NCI-H1092 (cell line): Measurements from ENCODE around the gene AAMP.

Experiments
- DNase-seq: peaks from one replicate; lab custom pipeline; 2025; lab: John Stamatoyannopoulos, UW

The AAMP gene

DNA sequence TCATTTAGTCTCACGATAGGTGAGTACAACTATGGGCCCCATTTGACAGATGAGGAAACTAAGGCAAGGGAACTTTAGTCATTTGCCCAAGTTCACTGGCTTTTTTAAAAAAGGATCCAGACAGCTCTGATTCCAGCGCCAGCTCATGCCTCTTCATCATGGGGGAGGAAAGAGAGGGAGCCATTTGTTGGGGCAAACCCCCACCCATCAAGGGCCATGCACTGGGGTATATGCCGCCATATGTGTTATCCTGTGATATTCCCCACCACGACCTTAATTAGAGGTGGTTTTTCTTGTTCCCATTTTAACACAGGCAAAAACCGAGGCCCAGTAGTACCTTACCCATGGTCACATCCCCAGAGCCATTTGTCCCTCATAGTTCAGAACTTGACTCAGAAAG, 9.8 kb downstream of the AAMP start:
- no peak for DNase-seq

DNA sequence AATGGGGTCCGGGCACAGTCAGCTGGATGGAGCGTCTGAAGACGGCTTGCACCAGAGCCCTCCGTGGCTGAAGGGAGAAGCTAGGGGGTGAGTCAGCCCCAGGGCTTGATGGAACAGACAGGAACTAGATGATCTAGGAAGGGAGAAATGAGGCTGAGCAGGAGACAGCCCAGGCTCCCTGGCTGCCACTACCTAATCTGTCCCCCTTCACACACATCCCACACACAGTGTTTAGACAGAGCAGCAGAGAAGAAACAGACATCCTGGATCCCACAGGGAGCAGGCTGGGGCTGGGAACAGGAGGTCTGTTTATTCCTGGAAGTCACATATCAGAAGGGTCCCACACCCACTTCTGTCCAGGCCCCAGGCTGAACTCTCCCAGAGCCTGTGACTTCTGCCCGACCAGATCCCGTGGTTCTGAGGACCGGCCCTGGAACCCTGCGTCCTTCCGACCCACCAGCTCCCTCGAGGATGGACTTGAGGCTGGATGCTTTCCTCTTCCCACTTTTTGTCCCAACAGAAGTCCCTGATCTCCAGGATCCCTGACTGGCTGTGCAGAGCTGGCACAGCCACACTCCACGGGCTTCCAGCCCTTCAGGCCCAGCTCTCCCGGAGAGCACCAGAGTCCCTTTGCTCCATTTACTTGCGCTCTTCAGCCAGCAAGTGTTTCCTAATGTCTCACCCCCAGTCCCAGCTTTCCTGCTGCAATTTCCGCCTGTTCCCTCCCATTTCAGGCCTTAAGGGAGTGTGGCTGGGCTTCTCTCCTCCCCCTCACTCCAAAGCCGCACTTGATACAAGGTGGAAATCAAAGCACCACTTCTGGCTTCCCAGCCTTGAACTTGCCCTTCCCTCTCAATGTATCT, 10.6 kb downstream of the AAMP start:
- DNase-seq, result no peak

DNA sequence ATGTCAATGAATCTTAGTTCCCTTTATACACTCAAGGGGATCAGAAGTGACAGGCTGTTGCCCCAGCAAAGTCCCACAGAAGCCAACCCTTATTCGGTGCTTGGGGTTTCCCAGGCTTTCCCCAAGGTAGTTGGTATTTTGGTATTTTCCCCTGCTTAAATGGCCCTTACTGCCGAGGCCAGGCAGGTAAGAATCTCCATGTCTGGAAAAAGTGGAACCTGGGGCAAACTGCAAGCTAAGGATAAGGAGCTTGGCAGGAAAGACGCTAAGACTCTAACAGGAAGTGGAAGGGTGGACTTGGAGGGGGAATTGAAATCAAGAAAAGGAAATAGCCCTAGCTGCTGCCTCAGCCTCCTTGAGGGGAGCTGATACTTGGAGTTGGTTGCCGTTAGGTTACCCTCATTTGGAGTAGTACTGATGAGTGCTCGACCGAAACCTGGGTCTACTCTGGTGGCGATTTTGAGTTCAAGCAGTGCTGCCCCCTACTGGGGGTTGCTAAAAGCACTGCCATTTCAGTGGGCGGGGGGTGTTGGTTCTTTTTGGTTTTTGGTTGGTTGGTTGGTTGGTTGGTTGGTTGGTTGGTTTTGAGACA, 12.5 kb downstream of the AAMP start:
- DNase-seq, result no peak

DNA sequence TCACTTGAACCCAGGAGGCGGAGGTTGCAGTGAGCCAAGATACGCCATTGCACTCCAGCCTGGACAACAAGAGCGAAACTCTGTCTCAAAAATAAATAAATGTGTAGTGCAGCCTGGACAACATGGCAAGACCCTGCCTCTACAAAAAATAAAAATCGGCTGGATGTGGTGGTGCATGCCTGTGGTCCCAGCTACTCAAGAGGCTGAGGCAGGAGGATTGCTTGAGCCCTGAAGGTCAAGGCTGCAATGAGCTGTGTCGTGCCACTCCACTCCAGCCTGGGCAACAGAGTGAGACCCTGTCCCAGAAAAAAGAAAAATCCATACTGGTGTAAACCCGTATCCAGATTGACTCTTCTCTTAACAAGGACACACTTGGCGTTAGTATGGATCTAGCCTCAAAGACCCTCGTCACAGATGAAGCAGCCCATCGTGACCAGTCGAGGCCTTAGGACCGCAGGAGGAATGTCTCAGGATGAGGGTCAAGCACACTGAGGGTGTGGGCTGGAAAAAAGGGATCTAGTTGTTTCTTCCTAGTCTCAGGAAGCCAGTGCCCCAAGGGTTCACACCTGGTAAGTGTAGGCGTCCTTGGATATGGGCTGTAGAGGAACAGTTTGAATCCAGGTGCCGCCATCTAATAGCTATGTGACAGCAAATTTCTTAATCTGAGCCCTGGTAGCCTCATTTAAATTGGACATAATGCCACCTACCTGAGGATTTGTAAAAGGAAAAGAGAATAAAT, 13.2 kb downstream of the AAMP start:
- no peak for DNase-seq

DNA sequence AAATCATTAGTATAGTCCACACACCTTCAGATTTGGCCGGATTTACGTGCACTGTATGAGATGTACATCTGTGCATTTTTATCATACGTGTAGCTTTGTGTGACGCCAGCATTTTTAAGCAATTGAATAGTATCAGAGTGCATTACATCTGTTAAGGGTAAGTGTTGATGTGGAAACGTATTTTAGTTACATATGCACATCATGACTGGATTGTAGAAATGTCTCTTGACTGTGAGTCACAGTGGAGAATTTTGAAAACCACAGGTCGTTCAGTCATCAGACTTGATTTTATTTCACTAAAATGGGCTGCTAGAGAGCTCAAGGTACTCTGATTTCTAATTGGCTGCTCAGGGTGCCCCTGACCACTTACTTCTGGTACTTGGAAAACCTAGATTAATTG, 14.5 kb downstream of the AAMP start:
- no peak for DNase-seq

DNA sequence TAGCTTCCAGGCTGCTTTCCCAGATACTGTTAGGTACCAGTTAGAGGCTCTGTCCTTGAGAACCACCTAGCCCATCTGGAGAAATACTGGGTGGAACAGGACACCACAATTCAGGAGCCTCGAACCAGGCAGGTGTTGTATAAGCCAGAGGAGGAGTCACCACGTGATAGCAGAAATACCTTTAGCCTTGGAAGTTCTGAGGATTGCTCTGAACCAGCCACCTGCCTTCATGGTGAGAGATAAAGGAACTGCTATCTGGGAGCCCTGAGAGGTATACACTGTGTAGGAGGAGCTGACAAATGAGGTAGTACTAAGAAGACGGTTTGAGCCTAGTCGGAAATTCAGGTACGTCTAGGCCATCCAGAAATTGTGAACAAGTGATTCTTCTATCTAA, 16.7 kb downstream of the AAMP start:
- DNase-seq, result no peak

DNA sequence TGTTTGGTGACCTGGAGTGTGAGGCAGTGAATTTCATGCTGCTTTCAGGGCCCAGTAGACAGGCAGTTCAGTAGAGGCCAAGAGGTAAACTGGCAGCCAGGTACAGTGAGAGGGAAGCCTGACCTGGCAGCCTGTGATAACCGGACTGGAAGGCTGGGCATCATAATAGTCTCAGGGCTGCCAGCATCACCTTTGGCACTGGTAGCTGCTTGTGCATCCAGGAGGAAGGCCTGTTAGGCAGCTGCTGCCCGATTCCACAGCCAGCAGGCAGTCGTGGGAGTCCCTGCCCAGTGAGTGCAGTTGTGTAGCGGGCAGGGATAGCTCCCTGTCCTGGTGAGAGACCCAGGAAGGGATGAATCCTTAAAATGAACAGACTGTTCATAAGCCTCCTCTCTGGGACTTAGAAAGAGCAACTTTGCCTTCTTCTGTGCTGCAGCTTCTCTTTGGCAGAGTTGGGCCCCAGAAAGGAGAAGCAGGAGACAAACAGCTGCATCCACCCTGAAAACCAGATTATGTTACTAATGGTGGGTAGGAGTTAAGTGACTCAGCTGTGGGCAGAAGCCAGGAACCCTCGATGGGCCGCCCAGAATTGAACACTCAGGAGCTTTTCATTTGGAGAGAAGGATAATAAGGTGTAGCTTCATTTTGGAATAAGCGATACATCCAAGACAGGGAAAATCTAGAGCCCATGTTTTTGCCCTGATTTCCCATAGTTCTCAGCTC, 17.3 kb downstream of the AAMP start:
- DNase-seq, result no peak

DNA sequence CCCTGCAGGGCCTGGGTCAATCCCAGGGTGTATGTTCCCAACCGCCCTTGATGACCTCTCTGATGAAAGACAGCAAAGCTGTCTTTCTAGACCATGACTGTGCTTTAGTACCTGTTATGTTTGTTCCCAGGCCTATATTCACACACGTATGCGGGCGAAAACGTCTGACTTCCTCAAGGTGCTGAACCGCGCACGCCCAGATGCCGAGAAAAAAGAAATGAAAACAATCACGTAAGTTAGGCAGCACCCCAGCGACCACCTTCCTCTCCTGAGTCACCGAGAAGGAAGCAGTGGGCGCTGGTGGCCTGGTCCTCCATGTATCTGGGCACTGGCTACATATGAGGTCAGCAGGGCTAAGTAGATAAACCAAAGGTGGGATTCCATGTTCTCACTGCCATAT, 20.2 kb downstream of the AAMP start:
- no peak for DNase-seq

DNA sequence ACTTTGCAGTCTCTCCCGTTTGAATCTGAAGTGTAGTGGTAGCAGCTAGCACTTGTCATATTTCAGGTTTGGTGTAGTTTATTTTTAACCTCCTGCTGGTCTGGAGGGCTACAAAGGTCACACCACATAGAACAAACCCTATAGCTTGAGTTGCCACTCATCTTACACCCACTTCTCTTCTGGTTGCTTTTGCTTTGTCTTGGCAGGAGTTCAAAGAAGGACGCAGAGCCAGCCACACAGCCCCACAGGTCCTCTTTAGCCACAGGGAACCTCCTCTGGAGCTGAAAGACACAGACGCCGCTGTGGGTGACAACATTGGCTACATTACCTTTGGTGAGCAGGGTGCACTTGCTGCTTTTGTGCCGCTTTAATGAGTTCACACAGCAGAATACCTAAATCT, 24.7 kb downstream of the AAMP start:
- no peak for DNase-seq

DNA sequence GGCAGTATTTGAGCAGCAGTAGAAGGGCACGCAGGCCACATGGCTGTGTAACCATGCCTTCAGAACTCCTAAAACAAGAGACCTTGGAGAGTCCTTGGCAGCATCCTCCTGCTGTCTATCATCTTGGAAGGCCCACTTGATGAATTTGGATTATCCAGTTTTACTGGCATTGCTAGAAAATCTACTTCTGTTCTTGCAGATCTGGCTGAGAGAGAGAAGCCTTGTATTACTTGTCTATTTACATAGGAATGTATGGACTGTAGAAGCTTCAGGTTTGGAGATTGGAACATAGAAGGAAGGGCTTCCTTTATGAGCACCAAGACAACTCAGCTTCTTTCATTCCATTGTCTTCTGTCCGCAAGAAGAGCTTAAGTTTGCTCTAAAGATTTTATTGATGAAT, 25.3 kb downstream of the AAMP start:
- DNase-seq, result no peak

DNA sequence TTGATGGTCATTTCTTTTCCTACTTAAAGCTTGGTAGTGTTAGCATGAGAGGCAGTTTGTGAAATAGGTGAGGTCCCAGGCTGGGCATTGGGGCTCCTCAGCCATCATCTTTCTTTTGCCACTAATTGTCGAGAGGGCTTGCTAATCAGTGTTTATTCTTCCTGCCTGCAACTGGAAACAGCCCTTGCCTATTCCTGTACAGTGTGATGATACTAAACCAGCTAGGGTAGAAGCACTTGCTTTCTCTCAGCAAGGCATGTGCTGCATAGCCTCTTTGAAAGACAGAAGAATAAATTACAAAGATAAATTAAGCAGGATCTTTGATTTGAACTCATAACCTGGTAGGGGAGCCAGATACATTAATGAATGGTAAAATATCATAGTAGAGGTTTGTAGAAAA, 25.7 kb downstream of the AAMP start:
- no peak for DNase-seq

DNA sequence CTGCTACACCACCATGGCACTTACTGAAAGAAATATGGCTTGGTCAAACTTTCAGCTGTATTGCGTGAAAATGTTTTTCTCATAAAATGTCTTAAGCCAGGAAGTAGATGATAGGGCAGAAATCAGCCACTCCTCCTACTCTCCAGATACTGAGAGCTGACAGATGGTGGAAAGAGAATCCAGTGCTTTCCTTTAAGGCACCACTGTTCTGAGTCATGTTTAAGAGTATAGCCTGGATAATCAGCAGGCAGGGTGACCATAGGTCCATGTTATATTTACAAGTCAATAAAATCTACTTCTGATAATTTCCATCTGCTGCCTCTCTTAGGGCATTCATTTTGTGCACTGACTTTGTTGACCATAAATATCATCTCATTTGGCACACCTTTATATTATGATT, 31.1 kb downstream of the AAMP start:
- DNase-seq, result no peak

DNA sequence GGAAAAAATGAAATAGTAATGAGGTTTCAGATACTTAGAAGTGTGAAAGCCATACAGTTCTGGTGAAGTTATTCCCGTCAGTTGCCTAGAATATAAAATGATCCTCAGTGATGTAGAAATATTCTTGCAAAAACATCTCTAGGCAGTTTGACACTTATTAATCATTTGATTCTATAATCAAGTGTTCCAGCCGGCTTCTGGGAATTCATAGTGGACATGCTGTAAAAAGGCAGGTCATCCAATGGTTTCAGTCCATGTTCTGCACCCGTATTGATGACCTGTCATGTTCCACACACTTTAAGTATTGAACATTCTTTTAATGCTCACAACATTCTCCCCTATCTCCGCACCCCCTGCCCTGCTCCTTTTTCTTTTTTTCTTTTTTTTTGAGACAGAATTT, 33.1 kb downstream of the AAMP start:
- DNase-seq, result no peak

DNA sequence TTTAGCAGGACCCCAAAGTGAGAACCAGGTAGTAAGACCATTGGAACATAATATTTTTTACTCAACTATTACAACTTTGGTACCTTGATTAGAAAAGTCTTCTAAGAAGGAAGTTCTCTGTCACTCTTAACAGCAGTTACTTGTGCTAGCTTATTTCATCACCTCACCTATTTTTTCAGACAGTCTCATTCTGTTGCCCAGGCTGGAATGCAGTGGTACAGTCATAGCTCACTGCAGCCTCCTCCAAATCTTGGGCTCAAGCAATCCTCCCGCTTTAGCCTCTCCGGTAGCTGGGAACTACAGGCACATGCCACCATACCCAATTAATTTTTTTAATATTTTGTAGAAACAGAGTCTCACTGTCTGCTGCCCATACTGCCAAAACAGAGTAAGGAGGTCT, 34.9 kb downstream of the AAMP start:
- no peak for DNase-seq

DNA sequence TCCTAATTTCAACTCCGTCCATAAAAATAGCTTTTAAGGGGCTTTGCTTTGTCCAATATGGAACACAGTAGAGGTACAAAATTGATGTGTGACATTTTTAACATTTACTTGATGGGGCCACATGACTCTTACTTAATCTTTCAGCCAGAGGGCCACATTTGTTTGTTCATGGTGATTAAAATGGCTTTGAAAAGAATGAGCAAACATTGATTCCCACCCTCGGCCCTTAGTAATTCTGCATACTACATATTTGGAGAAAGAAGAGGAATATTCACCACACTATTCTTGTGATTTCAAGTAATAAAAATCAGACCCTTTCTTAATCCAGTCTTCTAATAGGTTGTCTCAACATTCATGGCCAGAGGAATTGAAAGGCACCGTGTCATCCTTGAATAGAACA, 35.4 kb downstream of the AAMP start:
- DNase-seq, result no peak

DNA sequence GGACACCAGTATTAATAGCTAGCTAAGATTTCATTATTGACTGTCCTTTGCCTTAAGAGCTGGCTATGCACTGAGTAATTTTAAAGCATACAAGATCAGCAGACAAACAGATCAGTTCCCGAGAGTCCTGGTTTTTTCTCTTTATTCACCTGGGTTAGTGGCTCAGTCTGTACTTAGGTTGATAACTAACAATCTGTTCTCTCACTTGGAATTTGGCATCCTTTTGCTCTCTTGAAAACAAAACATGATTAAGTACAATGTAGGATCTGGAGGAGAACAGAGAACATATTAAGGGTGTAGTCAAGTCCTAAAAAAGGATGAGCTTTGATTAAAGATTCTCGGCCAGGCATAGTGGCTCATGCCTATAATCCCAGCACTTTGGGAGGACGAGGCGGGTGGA, 36.4 kb downstream of the AAMP start:
- no peak for DNase-seq

DNA sequence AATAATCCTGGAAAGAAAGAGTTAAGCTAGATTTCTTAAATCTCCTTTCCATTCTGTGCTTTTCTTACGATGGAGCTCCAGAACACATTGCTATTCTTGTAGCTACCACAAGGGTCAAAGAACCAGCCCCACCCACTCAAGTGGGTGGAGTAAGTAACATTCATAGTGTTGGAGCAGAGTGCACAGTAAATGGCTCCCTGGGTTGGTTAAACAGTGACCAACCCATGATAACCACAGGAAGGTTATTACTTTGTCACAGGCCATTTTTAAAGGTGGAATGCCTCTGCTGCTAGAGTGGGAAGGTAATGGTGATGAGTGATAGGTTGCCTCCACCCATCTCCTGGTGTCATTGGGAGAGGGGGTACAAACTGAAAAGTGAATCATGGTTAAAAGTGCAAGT, 39.1 kb downstream of the AAMP start:
- DNase-seq, result no peak

DNA sequence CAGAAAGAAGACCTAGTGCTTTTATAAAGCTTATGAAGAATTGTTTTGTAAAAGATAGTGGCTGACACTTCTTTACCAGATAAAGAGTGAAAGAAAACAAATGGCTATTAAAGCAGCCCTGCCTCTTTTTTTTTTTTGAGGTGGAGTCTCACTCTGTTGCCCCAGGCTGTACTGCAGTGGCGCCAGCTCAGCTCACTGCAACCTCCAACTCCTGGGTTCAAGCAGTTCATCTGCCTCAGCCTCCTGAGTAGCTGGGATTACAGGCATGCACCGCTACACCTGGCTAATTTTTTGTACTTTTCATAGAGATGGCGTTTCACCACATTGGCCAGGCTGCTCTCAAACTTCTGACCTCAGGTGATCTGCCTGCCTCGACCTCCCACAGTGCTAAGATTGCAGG, 40.1 kb downstream of the AAMP start:
- no peak for DNase-seq

DNA sequence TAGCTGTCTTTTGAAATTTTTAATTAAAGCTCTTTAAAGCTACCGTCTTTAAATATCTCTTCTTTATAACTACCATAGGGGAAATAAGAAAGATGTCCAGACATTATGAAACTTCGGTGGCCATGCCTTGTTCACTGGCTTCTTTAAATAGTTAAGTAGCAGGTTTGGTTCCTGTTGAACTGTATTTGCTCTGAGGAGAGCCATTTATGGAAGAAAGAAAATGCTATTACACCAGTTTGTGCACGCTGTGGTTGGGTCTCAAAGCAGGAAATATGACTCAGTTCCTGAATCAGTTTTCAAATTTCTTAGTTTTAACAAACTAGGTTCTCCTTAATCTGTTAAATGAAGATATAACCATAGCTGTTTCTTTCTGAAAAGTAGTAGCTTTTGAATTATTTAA, 40.7 kb downstream of the AAMP start:
- no peak for DNase-seq

DNA sequence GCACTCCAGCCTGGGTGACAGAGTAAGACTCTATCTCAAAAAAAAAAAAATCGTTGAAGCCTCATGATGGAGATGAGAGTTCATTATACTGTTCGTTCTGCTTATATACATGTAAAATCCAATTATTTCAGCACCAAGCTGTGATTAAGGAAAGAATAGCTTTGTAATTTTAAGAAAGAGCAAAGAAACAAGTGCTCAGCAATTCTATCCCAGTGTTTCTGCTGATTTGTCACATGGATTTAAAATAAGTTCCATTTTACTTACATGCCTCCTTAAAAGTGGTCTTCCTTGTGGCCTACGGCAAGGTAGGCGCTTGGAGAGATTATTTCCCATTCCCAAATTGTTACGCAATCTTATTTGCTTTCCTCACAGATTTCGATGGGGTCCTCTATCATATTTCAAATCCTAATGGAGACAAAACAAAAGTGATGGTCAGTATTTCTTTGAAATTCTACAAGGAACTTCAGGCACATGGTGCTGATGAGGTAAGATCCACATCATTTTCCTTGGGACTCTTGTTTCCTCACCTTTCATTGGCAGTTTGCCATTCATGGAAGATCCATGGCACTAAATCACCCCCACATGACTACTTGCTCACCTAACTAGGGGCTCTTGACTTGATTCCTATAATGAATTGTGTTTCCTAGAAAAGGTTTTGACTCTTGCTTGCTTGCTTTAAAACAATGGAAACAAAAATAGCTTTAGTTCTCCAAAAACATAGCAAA, 41.4 kb downstream of the AAMP start:
- no peak for DNase-seq

DNA sequence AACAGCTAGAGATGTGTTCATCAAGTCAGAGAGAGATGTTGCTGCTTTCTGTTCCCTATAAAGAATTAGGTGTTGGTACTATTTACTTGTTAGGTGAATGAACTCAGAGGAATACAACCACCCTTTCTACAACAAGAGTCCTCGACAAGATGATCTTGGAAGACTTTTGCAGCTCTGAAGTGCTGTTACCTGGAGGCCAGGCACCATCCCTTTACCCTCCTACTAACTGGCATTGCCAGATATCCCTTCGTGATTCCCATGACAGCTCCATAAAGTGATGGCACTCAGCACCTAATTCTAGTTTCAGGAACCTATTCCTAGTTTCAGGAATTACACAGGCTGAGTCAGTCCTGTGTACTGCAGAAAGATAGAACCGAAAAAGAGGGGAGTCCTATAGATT, 43.0 kb downstream of the AAMP start:
- no peak for DNase-seq

DNA sequence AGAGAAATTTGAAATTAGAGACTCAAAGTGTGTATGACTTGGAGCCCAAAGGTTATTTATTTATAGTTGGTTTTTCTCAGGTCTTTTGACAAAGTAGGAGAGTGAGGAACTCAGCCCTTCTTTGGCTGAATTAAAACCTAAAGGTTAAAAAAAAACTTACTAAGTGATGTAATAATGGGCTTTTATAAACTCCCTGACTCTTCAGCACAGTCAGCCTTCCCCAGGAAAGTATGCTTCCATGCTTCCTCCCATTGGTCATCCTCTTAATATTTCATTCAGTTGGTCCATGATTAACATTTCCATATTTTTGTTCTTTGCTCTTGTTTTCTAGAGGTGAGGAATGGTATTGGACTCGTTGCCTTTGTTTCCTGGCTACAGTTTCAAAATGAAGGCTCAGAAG, 45.8 kb downstream of the AAMP start:
- DNase-seq, result no peak
